GM19193 (cell line): ENCODE results near the gene GRIK5.

Source experiments
- POLR2A ChIP-seq: IDR thresholded peaks from 4 replicates; pipeline ENCODE4 v1.6.1; 2011; ENCODE audit not compliant: insufficient read depth, insufficient read length; ENCODE audit errors: extremely low read depth

Gene GRIK5

DNA sequence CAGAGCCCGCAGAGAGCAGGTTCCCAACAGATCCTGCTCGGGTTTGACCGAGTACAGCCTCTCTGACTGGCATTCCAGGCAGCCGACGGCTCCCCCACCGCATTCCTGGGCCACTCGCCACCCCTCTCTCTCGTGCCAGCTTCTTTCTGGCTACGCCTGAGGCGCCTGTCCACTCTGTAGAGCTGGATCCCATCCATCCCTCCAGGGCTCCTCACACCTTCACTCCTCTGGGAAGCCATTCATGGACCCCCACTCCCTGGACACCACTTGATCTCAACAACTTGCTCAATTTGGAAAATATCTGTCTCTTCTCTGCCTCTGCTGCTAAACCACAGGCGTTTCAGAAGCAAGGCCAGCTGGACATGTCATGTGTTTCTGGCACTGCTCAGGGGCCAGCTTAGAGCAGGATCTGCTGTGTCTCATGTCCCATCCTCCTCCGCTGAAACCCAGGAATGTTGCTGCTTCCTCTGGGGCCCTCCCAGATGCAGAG lies 45.3 kb downstream of the GRIK5 start:
- TF ChIP-seq POLR2A, result no peak

DNA sequence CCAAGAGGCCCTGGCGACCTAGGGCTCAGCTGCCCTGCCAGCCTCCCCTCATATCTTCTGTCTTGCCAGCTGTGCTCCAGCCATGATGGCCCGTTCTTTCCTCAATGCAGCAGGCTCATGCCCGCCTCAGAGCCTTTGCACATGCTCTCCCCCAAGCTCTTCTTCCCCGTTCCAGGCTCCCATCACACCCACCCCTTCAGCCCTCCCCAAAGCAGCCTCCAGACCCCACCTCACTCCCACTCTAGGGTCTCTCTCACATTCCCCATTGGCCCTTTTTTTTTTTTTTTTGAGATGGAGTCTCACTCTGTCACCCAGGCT lies 46.1 kb downstream of the GRIK5 start:
- no peak for TF ChIP-seq POLR2A

DNA sequence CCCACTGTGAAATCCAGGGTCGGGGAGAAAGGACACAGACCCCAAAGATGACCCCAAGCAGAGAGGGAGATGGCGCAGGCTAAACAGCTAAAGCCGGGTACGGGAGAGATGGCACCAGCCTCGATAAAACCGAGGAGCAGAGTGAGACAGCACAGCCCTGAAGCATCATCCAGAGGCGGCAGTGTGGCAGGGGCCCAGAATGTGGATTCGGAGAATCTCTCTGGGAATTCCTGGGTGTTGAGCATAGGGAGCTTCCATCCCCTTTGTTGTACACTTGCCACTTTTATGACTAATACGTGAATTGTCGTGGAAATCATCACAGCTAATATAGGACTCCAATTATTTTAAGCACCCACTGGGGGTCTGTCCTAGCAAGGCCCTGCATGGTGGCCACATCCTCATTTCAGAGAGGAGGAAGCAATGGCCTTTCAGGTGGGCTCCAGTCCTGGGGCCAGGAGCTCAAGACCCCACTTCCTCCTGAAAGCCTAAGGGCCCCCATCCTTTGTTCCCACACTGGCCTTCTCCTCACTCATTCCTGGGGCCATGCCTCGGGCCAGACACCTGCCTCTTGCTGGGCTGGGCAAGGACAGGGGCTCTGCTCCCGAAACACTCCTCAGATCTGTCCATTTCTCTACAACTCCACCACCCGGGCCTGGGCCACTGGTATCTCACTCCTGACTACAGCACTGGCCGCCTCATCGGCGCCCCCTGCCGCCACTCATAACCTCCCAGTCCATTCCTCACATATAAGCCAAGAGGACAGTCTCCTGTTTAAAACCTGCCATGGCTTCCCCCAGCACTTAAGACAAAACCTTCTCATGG lies 46.7 kb downstream of the GRIK5 start:
- no peak for TF ChIP-seq POLR2A

DNA sequence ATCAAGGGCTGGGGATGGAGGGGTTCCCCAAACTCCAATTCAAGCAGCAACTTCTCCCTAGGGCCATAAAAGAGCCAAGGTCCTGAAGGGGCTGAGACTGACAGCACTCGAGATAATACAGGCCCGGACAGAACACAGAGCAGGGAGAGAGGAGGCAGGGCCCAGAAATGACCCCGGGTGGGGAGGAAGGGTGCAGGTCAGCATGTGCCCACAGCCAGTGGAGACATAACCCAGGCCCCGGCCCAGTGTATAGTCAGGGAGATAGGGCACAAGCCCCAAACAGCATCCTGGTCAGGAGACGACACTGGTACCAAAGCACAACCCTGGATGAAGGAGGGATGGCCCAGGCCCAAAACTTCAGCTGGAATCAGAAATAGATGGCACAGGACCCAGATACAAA lies 47.4 kb downstream of the GRIK5 start:
- no peak for TF ChIP-seq POLR2A

DNA sequence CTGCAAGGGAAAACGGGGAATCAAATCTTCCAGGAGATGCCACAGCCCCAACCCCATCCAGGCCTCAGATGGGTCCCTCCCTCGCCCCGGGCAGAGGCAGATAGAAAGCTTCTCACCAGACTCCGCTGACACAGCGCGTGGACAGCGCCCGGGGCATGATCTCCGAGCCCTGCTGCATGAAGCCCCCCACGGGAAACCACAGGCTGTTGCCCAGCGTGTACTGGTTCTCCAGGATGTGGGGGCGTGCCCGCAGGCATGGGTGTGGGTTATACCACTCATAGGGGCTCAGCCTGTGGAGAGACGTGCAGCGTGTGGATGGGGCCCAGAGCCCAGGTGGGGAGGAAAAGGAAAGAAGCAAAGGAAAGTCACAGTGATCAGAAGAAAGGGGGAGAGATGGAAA lies 48.8 kb downstream of the GRIK5 start:
- TF ChIP-seq POLR2A, result no peak

DNA sequence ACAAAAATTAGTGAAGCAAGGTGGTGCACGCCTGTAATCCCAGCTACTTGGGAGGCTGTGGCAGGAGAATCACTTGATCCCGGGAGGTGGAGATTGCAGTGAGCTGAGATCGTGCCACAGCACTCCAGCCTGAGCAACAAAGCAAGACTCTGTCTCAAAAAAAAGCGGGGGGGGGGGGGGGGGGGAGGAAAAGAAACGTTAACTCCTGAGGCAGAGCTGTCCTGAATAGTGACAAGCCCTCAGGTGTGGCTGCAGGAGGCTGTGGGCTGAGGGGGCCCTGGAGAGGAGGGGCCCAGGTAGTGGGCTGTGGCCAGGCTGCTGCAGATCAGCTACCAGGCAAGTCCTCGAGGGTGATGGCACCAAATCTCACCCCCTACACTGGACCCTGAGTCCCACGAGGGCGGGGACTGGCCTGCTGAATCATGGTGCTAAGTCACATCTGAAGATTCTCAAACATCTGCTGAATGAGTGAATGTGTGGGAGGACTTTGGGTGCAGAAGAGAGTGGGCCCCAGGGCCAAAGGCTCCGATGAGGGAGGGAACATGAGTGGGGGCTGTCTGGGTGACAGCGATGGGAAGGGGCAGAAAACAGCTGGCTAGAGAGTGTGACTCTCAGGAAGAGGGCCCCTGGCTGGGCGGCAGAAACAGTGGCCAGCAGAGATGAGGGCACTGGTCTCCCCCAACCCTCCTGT lies 51.4 kb downstream of the GRIK5 start:
- no peak for TF ChIP-seq POLR2A

DNA sequence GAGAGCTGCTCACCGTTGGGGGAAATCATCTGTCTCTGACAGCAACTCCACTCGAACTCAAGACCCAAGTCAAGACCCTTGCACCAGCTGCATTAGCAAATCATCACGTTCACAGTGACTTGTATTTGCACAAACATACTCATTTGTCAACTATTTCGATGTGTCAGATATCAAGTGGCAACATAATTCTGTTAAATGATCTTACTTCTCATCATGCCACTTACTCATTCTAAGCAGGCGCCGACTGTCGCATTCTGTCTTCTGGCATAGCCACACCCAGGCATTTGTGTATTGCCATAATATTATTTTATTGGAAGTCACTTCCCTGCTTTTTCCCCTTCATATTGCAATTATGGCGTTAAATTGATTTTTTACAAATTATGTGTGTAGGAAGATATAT lies 53.0 kb downstream of the GRIK5 start:
- TF ChIP-seq POLR2A, result no peak

DNA sequence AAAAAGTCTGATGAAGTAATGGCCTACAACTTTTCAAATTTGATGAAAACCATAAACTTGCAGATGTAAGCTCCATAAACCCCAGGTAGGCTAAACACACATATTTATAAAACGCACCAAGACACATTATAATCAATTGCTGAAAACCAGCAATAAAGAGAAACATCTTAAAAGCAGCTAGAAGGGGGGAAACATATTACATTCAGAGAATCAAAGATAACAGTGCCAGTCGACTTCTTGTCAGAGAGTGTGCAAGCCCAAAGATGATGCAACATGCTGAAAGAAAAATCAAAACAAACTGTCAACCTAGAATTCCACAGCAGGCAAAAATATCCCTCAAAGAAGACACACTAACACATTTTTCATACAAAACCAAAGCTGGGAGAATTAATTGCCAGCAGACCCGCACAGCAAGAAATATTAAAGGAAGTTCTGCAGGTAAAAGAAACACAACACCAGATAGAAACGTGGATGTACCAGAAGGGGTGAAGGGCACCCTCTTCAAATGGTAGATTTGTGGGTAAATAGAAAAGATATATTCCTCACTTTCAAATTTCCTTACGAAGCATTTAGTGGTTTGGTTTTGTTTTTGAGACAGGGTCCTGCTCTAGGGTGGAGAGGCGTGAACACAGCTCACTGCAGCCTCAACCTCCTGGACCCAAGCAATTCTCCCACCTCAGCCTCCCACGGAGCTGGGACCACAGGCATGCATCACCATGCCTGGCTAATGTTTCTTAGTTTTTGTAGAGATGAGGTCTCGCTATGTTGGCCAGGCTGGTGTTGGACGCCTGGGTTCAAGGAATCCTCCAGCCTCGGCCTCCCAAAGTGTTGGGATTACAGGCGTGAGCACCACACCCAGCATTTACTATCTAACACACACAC lies 59.5 kb downstream of the GRIK5 start:
- TF ChIP-seq POLR2A, result no peak

DNA sequence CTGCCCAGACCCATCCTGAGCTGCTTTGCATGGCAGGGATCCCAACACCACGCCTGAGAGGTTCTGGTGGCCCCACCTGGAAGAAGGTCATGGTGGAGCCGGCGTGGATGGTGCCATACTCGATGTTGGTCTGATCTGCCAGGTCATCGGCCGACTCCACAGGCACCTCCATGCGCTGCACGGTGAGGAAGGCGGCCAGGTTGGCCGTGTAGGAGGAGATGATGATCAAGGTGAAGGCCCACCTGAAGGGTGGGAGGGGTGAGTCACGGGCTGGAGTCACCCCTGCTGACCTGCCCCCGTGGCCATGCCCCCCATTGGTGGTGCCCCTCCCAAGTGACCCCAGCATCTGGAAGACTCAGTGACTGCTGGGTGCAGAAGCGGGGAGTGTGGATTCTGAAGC lies 63.4 kb downstream of the GRIK5 start:
- TF ChIP-seq POLR2A, result no peak

DNA sequence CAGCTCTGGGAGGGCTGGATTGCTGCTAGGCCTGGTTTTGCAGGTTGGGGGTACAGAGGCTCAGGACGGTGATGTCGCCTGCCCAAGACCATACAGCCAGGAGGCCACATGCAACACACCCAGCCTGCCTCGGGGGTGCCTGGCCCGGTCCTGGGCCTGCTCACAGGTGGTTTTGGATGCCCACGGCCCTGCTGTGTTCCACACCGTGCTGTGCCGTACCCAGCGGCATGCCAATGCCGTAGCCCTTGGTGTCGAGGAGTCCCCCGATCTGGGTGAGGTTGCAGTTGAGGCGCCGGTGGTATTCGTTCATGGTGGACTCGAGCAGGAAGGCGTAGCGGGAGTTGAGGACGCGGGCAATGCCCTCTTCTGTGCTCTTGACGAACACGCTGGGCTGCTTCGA lies 64.5 kb downstream of the GRIK5 start:
- TF ChIP-seq POLR2A, result no peak

DNA sequence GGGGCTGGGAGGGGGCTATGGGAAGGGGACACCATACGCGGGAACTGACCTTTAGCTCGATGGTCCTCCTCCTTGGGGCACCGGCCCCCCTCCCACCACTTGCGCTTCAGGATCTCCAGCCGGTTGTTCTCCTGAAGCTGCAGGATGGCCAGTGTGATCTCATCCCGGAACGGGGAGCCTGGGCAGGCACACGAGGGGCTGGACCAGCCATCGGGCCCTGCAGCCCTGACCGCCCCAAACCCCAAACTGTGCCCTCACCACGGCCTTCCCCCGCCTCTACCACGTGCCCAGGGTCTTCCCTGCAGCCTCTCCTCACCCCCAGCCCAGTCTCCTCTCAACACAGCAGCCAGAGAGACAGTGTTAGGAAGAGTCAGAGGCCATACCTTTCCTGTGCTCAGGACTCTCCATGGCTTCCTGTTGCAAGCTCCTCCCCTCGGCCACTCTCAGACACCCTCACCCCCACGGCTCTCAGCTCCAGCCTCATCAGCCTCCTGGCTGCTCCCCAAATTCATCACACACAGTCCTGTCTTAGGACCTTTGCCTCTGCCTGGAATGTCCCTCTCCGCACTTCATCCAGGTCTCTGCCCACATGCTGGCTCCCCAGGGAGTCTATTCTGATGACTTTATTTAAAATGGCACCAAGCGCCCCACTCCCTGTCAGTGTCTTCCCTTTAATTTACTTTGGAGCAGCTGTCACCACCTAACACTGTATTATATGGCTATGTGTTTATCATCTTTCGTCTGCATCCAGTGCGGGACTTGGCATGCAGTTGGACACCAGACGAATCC lies 66.3 kb downstream of the GRIK5 start:
- TF ChIP-seq POLR2A, result no peak

DNA sequence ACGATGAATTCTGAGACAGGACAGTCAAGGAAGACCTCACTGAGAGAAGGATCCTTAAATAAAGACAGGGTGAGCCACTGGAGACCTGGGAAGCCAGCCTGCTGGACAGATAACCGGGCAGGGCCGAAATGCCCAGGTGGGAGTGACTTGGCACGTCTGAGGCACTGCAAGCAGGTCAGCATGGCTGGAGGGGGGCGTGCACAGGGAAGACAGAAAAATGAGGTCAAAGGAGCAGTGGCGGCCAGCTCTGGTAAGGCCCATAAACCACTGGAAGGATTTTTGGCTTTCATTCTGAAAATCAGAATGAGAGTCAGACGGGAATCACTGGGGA lies 70.2 kb downstream of the GRIK5 start:
- no peak for TF ChIP-seq POLR2A

DNA sequence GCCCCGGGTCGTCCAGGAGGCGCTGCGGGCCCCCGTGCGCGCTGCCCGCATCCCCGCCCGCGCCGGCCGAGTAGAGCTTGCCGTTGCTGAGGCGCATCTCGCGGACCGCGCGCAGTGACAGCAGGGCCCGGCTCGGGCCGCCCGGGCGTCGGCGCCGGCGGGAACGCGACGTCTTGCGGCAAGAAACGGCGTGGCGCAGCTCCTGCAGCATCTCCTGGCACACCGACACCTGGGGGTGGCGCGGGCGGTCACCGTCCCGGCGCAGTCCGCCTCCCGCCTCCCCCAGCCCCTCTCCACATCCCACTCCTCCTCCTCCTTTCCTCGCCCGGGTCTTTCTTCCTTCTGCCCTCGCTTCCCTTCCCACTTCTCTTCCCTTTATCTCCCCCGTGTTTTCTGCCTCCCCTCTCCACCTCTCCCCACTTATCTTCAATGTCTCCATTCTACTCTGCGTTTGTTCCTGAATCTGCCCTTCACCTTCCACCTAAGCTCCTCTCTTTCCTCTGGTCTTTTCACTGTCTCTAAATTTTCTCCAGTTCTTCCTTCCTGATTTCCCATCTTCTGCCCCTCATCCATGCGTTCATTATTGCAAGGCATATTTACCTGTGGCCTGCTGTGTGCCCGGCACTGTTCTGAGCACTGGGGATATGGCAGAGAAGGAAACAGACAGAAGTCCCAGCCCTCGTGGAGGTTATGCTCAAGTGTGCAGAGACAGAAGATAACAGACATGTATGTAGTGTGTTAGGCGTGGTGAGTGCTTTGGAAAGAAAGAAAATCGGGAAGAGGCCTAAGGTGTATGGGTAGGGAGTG lies 70.7 kb downstream of the GRIK5 start:
- TF ChIP-seq POLR2A, result no peak
